Eye (tissue), 1 donor: Measurements from ENCODE around the gene RUSC2.
"Not testable (repeated sequence)": the region's sequence is repeated elsewhere in the genome, so short reads cannot be mapped to it uniquely, and the experiment has no call there.

Experiments
- DNase-seq: peaks from one replicate; pipeline ENCODE4 v3.0.0-alpha.2; 2015

The RUSC2 gene

DNA sequence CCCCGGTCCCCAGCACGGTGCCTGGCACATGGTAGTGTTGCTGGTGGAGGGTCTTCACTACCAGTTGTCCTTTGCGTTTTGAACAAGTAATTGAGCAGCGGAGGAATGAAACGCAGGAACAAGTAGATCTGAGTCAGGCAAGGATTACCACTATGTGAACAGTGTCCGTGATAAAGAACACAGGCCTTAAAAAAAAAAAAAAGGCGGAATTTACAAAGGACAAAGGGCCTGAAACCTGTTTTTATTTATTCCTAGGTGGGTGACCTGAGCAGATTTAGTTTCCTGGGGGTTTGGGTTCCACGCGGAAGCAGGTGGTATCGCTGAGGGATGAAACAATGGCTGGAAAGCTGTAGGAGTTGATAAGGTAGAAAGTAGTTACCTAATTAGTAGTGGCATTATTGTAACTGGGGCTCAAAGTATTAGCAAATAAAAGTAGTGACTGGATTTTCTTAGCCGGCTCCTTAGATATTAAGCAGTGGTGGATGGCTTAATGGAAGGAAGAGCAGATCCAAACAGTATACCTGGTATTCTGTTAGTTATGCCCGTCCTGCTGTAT is 1.1 kb downstream of the RUSC2 start:
- DNase-seq = no peak

GRCh38 chr9:35493119-35493518 is 3.2 kb downstream of the RUSC2 start:
- not testable (repeated sequence) for DNase-seq

- DNase-seq = no peak
Measured at GRCh38 chr9:35495984-35496383, 6.1 kb downstream of the RUSC2 start.

DNA sequence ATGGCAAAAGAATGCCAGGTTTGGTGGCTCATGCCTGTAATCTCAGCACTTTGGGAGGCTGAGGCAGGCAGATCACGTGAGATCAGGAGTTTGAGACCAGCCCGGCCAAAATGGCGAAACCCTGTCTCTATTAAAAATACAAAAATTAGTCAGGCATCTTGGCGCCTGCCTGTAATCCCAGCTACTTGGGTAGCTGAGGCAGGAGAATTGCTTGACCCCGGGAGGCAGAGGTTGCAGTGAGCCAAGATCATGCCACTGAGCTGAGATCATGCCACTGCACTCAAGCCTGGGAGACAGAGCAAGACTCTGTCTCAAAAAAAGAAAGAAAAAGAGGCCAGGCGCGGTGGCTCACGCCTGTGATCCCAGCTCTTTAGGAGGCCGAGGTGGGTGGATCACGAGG is 8.3 kb downstream of the RUSC2 start:
- DNase-seq = not testable (repeated sequence)

DNA sequence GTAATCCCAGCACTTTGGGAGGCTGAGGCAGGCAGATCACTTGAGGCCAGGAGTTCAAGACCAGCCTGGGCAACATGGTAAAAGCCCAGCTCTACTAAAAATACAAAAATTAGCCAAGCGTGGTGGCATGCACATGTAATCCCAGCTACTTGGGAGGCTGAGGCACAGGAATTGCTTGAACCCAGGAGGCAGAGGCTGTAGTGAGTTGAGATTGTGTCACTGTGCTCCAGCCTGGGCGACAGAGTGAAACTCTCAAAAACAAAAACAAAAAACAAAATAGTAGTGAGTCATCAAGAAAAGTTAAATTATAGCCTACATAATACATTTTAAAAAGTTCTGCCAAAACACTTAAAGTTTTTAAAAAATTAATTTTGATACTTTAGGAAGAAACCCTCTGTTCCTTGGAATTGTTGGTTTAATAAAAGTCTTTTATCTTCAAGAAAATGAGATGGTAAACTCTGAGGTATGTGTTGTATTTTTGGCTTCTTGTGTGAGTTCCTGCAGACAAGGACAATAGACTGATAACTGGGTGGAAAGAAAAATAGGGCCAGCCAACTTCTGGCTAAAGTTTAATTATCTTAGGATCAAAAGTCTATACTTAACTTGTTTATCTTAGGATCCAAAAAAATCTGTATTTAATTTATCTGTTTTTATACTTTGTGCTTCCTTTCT is 9.3 kb downstream of the RUSC2 start:
- DNase-seq = no peak

- DNase-seq = no peak
Measured at GRCh38 chr9:35499701-35500030, 9.8 kb downstream of the RUSC2 start.

DNA sequence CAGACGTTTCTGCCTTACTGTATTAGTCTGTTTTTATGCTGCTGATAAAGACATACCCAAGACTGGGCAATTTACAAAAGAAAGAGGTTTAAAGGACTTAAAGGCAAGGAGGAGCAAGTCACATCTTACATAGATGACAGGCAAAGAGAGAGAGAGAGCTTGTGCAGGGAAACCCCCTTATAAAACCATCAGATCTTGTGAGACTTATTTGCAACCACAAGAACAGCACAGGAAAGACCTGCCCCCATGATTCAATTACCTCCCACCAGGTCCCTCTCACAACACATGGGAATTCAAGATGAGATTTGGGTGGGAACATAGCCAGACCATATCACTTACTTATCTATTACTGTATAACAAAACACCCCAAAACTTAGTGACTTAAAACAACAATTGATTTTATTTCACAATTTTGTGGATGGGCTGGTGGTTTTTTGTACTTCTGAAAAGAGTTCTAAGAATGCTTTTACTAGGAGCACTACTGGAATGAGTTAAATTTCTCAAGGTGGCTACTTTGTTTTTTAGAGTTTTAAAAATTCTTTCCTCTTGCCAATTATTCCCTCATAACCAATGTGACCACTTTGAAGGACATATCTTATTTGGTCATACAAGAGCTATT is 10.3 kb downstream of the RUSC2 start:
- no peak for DNase-seq

- DNase-seq = no peak
Measured at GRCh38 chr9:35501946-35502345, 12.0 kb downstream of the RUSC2 start.

GRCh38 chr9:35506359-35506758 is 16.4 kb downstream of the RUSC2 start:
- no peak for DNase-seq

DNA sequence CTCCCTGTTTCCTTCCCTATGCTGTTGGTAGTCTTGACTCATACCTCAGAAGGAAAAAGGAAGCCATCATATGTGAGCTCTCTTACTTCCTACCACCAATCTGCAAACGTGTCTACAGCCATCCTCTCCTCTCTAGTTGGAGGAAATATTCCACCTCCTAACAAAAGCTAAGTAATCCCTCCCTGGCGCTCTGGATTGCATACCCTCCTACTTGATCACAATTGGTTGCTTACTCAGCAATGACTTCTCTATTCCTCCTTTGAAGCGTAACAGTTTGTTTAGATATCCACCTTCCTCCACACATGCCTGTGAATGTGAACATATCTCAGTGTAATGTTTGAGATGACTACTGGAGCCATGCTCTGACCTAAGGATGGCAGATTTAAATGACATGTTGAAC is 18.2 kb downstream of the RUSC2 start:
- DNase-seq = no peak

GRCh38 chr9:35510383-35510753 is 20.5 kb downstream of the RUSC2 start:
- no peak for DNase-seq

- peak; percentile 57 for DNase-seq
Measured at GRCh38 chr9:35510754-35511428, 21.0 kb downstream of the RUSC2 start.

DNA sequence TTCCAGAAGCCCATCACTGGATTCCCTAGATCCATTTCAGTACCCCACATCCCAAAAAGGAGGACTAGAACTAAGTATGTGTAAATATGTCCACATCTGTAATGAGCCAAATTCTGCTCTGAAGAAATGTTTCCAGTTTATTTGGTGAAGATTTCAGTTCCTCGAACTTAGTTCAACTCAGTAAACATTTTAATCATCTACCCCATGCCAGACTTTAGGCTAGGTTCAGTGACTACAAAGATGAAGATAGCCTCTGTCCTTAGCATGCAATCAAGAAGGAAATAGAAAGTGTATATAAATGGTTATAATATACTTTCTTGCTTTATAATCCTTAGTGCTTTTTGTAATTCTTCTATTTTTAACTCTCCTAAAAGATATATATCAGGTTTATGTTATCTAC is 21.5 kb downstream of the RUSC2 start:
- no peak for DNase-seq

DNA sequence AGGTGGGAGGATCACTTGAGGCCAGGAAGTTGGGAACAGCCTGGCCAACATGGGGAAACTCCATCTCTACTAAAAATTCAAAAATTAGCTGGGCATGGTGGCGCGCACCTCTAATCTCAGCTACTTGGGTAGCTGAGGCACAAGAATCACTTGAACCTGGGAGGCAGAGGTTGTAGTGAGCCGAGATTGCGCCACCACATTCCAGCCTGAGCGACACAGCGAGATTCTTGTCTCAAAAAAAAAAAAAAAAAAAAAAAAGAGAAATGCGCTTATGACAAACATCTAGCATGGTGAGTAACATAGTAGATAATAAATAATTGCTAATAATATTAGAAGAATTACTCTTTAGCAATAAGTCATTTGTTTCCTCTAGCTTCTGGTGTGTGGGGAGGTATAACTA is 25.9 kb downstream of the RUSC2 start:
- DNase-seq = no peak

DNA sequence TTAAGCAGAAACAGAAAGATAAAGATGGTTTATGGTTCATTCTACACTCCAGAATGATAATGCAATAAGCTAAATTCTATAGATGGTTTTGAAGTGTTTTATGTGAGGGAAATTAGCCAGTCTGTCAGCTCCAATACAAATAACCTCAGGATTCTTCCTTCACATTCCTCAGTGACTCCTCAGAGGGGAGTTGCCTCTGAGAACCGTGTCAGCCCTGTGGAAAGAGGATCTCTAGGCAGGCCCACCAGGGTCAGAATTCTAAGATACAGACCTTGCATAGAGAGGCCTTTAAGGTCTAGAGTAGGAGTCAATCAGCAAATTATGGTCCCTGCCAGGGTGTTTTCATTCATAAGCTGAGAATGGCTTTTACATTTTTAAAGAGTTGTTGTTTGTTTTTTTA is 26.6 kb downstream of the RUSC2 start:
- DNase-seq = peak; percentile 61

DNA sequence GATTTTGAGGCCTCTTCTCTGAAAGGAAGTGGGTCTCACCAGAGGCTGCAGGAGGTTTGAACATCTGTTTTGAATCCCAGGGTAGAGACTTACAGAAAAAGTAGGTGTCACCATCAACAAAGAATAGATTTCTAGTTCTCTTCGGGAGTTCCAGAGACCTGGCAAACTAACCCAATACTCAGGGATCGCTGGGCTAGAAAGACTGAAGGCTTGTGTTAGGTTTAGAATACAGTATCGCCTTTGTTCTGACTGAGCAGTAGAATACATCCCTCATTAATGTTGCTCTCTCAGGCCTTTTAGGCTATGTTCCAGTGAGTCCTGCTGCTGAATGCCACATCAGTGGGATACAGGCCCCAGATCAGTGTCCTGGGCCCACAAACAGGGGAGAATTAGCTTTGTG is 27.2 kb downstream of the RUSC2 start:
- DNase-seq = peak; percentile 65

- DNase-seq = no peak
Measured at GRCh38 chr9:35517552-35518224, 27.8 kb downstream of the RUSC2 start.

GRCh38 chr9:35518225-35518821 is 28.4 kb downstream of the RUSC2 start:
- DNase-seq = peak; percentile 66

DNA sequence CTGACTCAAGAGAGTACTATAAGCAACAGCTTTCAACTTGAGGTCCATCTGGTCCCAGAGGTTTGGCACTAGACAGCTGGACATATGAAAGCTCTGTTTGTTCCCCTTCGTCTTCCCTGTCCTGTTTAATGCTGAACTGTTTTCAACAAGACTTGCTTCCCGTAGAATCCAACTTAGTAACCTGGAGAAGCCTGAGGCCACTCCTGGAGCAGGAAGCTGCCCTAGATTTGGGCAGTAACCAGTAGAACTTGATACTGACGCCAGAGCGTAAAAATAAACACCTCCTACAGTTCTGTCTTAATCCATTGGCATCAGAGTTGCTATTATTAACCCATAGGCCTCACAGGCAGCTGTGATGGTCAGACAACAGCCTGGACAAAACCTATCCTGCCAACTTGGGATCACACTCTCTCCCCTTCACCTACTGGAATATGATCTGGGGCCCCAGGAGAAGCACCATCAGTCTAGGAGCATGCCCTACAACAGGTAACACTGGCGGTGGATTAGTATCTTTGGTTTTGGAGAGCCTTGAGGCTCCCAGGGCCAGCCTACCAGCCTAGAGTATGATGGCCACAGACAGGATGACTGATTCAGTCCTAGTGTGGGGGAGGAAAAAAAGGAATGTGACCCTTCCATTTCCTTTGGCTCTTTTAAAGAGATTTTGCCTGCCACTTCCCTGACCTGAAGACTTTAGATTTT is 29.2 kb downstream of the RUSC2 start:
- DNase-seq = no peak

DNA sequence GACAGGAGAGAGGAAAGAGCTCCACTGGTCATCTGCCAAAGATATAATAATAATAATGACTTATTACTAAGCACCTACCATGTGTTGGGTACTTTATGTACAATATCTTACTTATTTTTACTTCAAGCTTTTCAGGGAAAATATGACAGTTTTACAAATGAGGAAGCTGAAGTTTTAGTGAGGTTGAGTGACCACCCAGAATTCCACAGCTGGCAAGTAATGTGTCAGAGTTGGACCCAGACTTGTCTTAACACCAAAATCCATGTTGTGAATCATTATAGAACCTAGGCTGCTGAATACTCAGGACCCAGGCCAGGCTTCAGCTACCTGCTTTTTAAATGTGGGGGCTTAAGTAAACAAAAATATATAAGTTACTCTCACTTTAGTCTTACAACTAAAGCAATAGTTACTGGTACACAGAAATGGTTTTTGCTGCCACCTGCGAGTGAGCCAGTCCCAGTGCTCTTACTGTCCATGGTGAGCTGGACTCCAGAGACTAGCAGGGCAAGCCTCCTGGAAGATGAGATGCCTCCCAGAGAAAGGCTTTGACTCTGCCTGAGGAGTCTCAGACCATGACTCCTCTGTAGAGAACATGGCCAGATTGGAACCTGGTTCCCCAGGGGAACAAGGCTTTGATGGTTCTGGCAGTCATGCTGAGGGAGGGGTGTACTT is 29.9 kb downstream of the RUSC2 start:
- no peak for DNase-seq

DNA sequence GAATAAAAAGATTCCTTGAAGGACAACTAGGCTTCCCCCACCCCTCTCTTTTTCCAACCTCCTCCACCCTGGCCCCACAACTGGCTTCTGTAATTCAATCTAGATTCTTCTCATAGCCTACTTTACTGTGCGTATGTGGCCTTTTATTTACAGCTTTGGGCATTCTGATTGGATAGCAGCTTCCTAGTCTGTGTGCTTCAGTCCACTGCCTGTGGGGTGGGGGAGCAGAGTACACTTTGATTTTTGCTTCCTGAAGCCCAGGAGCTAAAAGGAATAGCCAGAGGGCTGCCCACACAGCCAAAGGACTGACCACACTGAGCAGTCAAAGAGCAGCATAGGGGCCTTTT is 30.4 kb downstream of the RUSC2 start:
- no peak for DNase-seq

GRCh38 chr9:35521708-35522107 is 31.8 kb downstream of the RUSC2 start:
- no peak for DNase-seq
